GM18511 (cell line): Measurements from ENCODE around the gene EFCAB5.
"Not testable (repeated sequence)": the region's sequence is repeated elsewhere in the genome, so short reads cannot be mapped to it uniquely, and the experiment has no call there.

Experiments used
- ATAC-seq: cut with Tn5 transposase; IDR thresholded peaks from one replicate; pipeline ENCODE4 v1.9.1; 2021; ENCODE audit warnings: mild to moderate bottlenecking, moderate library complexity; ENCODE audit not compliant: unreplicated experiment

EFCAB5 gene

DNA sequence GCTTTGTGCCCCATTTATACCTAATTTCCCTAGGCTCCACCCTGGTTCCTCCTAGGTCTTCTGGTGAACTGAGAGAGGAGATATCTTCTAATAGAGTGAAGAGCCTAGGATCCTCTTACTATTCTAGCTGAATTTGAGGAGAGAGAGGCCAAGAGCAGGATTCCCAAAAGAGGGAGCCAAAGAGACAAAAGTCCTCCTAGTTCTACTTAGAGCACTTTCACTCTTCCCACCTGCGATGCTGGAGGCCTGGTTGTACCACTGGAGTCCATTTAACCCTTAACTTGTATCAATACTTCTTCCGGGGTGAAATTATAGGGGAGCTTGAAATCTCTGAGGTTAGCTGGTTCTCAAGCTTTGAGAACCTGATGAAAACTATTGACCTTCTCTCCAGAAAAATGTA lies 8.1 kb upstream of the EFCAB5 start:
- ATAC-seq, result no peak

DNA sequence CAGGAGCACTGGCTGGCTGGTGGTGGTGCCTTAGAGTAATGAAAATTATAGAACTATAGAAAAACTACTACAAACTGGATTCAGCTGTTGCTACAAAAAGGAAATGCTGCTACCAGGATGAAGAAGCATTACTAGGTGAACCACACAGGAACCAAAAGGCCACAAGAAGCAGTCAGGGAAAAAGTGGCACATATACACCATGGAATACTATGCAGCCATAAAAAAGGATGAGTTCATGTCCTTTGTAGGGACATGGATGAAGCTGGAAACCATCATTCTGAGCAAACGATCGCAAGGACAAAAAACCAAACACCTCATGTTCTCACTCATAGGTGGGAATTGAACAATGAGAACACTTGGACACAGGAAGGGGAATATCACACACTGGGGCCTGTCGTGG lies 5.5 kb upstream of the EFCAB5 start:
- ATAC-seq, result not testable (repeated sequence)

DNA sequence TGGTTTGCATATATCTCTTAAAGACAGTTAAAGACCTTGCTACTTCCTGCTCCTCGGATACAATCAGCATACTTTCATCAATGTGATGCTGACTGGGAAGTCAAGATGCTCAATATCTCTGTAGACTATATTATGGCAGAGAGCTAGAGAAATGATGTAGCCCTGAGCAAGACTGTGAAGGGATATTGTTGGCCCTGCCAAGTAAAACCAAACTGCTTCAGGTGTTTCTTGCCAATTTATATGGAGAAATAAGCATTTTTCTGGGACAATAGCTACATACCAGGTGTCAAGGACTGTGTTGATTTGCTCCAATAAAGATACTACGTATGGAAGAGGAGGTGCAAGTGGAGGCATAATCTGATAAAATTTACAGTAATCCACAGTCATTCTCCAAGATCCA lies 4.7 kb upstream of the EFCAB5 start:
- no peak for ATAC-seq

DNA sequence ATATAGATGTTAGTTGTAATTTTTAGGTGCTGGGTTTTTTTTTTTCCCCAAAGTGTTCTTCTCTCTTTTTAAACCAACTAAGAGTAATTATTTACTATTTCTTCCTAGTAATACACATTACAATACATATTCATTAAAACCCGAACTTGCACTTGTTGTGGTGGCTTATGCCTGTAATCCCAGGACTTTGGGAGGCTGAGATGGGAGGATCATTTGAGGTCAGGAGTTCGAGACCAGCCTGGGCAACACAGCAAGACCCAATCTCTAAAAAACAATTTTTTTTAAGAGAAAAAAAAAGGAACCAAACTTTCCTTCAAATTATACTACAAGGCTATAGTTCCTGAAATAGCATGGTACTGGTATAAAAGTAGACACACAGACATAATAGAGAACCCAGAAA lies 3.8 kb downstream of the EFCAB5 start:
- ATAC-seq, result no peak

DNA sequence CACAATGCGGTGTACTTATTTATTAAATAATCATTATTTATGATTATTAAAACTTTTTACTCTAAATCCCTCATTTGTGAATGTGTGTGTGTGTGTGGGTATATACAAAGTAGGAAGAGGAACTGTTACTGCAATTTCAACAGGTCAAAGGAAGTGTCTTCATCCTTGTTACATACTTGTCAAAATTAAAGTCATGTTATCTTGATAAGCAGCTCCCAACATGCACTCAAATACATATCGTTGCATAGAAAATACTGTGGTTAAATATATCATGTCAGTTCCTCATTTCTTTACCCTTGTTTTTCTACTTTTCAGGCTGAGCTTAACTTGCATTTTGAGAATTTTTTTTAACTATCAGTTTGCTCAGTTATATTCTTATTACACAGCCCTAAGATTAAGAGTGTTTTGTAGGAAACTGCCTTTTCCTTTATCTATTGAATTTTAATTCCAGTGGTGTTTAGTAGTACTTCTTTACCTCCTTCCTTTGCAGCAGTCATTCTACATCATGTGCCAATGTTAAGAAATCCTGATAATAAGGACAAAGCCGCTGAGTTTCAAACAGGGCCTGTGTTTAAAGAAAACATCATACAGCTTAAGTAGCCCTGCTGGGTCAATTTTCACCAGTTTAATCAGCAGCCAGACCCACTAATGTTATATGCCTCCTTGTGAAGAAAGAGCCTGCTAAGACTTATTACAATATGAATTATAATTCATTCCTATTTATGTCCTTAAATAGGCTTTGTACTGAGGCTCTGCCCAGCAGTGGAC lies 7.2 kb downstream of the EFCAB5 start:
- ATAC-seq, result no peak

DNA sequence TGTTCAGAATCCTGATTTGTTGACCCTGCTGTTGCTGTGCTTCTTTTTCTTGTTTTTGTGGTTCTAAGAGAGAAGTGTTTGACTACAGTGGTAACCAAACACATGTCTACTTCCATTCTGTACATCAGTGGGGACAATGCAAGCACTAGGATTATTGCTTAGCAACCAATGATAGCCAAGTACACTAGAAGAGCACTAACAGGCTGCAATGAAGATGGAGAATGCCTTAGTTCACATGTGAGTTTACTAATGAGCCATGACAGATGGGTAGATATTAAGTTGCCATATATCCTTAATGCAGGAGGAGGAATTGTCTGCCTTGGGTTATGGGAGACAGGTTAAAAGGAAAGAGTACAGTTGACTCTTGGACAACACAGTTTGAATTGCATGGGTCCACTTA lies 8.3 kb downstream of the EFCAB5 start:
- ATAC-seq, result no peak

DNA sequence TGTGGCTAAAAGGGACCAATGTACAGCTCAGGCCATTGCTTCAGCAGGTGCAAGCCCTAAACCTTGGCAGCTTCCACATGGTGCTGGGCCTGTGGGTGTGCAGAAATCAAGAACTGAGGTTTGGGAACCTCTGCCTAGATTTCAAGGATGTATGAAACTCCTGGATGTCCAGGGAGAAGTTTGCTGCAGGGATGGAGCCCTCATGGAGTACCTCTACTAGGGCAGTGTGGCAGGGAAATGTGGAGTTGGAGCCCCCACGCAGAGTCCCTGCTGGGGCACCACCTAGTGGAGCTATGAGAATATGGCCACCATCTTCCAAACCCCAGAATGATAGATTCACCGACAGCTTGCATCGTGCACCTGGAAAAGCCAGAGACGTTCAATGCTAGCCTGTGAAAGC lies 13.0 kb downstream of the EFCAB5 start:
- no peak for ATAC-seq

DNA sequence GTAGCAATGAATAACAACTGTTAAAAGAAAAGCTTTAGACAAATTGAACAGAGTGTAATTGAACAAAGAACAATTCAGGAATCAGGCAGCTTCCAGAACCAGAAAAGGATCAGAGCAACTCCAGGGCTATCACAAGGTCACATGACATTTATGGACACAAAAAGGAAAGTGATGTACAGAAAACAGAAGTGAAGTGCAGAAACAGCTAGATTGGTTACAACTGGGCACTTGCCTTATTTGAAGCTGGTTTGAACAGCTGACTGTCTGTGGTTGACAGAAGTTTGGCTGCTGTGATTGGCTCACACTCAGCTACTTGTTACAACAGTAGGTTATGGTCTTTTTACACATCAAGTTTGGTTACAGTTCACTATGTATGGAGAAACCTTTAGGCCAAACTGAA lies 14.8 kb downstream of the EFCAB5 start:
- ATAC-seq, result no peak

DNA sequence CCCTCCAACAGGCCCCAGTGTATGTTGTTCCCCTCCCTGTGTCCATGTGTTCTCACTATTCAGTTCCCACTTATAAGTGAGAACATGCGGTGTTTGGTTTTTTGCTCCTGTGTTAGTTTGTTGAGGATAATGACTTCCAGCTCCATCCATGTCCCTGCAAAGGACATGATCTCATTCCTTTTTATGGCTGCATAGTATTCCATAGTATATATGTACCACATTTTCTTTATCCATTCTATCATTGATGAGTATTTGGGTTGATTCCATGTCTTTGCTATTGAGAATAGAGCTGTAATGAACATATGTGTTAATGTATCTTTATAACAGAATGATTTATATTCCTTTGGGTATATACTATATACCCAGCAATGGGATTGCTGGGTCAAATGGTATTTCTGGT lies 16.1 kb downstream of the EFCAB5 start:
- not testable (repeated sequence) for ATAC-seq

DNA sequence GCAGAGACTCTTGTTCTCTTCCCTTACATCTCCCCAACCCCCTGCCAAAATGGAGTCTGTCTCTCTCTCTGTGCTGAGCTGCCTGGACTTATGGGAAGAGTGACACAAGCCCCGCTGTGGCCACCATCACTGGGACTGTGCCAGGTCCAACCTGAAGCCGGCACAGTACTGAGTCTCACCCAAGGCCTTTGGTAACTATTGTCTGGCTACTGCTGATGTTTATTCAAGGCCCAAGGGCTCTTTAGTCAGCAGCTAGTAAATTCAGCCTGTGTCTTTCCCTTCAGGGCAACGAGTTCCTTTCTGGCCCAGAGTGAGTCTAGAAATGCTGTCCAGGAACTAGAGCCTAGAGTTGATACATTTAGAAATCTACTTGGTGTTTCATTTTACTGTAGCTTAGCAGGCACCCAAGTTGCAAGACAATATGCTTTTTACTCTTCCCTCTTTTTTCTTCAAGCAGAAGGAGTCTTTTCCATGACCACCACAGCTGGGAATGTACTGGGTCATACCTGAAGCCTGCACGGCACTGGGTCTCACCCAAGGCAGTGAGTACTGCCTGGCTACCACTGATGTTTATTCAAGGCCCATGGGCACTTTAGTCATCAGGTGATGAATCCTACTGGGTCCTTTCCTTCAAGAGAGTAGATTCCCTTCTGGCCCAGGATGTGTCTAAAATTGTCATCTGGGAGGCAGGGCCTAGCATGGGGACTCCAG lies 17.7 kb downstream of the EFCAB5 start:
- ATAC-seq, result no peak

DNA sequence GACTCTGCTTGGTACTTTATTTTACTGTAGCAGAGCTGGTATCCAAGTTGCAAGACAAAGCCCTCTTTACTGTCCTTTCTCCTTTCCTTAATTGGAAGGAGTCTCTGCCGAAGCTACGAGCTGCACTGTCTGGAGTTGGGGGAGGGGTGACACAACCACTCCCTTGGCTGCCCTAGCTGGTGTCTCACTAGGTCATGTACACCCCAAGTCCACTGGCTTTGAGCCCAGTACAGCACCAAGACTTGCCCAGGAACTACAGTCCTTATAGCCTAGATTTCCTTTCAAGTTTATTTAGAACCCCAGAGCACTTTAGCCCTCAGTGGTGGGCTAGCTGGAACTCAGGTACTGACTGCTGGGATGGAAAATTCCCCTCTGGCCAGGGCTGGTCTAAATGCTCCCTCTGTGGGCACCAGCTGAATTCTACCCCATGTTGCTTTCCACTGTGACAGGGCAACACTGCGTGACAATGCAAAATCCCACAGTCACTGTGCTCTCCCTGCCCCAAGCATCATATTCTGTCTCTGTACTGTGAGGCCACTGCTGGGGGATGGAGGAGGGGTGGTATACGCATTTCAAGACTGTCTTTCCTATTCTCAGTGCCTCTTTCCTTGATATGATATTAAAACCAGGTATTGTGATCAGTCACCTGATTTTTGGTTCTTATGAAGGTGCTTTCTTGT lies 18.4 kb downstream of the EFCAB5 start:
- no peak for ATAC-seq

DNA sequence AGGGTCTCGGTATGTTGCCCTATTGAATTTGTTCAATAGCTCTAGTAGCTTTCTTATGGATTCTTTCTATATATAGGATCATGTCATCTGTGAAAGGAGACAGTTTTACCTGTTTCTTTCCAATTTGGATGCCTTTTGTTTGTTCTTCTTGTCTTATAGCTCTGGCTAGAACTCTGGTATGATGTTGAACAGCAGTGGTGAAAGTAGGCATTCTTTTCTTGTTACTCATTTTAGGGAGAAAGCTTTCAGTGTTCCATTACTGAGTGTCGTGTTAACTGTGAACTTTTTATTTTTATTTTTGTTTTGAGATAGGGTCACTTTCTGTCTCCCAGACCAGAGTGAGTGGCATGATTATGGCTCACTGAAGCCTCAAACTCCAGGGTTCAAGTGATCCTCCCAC lies 21.2 kb downstream of the EFCAB5 start:
- no peak for ATAC-seq

DNA sequence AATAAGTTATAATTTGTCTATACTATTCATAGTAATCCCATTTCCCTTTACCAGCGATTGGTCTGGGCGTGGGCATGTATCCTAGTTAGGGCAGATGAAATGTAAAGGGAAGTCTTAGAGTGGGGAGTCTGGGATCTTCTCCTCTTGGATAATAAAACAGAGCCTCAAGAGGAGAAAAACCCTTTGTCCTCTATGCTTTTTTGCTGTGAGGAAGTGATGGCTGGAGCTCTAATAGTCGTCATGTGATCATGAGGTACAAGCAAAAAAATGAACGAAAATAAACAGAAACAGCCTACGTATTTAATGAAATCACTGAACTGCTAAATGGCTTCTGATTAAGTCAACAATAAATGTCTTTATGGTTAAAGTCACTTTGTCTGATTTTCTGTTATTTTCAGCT lies 26.8 kb downstream of the EFCAB5 start:
- ATAC-seq, result no peak

DNA sequence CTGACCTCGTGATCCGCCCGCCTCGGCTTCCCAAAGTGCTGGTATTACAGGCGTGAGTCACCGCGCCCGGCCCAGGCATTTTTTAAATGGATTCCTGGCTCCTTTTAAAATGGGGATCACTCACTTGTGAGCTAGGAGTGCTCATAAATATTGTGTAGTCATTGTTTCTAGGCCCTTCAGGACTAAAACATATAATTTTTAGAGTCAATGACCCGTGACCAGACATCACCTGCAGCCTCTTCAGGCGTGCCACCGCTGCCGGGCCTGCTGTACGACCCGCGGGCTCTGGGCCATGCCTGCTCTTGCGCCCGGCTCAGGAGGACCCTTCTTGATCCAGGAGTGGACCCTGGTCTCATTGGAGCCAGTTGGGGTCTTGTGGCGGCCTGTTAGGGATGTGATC lies 30.8 kb downstream of the EFCAB5 start:
- no peak for ATAC-seq

DNA sequence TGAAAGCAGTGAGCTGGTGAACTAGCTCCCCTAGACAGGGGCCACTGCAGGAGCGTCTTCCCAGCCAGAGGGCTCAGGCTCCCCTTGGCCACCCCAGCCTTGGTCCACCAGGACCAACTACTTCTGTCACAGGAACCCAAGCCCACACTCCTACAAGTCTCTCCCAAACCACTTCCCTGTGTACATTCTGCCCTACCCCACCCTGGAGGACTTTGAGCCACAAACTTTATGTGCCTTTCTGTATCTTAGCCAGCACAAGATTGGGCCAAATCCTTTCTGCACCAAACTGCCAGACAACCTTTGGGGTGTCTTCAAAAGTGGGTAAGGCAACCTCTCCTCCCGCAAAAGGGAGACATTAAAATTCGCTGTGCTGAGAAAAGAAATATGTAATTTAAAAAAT lies 31.6 kb downstream of the EFCAB5 start:
- no peak for ATAC-seq

DNA sequence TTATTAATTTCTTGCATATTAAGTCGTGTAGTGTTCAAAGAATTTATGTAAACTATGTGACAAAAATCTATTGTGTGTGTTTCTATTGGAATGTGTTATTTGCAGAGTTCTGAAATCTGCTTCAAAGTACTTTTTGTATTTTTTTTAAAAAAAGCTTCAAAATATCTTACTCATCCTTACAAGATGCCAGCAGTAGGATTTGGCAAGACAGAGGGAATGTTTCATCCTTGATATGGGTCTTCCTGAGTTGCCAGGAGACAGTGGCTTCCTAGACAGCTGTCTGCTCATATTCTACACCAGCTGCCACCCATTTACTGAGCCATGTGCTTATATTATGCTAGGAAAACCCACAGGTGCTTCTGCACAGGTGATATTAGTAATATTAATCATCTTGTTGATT lies 36.4 kb downstream of the EFCAB5 start:
- no peak for ATAC-seq

DNA sequence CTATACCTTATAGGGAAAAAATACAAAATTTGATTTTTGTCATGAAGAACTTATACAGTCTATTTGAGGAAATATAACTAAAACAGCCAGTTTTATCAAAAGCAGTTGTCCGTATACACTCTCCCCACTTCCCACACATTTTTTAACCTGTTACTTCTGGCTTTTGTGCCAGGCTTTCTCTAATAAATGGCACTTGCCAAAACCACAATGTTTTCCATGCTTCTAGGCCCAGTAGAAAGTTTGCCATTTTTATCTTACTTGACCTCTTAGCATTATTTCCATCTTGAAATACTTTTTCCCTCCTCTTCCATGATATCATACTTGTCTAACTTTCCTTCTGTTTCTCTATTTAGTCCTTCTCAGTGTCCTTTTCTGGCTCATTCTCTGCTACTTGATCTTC lies 38.8 kb downstream of the EFCAB5 start:
- no peak for ATAC-seq

DNA sequence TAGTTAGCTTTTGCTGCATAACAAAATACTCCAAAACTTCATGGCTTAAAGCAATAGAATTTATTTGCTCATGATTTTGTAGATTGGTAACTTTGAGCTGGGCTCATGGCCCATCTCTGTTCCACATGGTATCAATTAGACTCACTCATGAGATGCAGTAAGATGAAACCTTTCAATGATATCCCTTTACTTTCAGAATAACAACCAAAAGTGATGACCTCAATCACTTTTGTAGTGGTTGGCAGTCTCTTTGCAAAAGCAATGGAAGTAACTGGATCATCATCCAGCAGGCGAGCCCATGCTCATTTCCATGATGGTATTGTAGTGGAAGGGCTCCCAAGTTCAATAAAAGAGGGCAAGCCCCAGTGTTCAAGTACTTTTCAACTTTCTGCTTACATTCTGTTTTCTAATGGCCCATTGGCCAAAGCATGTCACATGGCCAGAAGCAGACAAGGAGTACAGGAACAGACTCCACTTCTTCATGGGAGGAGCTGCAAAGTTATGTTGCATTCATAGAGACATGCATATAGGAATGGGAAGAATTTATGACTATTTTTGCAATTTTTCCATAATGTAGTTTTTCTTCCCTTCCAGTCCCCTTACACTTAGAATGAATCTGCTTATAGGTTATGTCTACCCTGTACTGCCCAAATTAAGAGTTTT lies 41.7 kb downstream of the EFCAB5 start:
- ATAC-seq, result no peak

DNA sequence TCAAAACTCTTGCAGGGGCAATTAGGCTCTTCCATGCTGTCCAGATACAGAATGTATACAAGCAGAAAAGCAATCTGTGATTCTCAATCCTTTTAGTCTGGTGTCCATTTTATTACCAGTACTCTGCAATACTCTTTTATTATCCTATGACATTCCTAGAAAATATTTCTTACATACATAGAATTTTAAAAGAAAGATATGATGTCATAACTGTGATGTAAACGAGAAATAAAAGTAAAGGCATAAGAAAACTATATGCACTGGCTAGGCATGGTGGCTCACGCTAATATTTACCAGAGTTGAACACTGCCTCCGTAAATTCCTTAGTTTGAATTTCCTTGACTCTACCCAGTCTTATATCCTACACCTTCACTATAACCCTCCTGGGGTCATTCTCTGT lies 55.0 kb downstream of the EFCAB5 start:
- ATAC-seq, result no peak

DNA sequence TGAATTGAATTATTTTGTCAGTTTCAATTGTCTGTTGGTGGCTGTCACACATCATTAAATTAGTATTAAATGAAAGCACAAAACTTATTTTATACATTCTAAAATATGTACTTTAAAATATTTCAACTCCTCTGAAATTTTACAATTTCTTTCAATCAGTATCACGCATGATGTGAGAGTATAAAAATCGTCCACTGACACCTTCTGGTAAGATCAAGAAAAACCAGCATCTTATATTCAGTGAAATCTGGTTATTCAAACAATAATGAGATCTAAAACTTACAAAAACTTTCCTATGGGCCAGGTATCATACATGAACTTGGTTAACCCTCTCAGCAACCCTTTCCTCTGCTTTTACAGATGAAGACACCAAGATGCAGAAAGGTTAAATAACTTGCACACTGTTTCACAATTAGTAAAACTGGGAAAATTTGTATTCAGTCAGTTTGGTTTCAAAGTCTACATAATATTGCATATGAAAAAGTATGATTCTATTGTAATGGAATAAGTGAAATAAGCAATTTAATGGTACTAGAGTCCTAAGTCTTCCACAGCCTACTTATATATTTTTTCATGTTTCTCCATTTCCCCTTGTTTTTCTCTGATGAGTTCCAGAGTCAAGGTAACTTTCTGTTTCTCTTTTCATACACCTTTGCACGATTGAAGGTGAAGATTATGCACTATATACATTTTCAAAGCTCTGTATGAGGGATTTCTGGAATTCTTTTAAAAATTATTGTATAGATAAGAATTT lies 58.7 kb downstream of the EFCAB5 start:
- ATAC-seq, result no peak

DNA sequence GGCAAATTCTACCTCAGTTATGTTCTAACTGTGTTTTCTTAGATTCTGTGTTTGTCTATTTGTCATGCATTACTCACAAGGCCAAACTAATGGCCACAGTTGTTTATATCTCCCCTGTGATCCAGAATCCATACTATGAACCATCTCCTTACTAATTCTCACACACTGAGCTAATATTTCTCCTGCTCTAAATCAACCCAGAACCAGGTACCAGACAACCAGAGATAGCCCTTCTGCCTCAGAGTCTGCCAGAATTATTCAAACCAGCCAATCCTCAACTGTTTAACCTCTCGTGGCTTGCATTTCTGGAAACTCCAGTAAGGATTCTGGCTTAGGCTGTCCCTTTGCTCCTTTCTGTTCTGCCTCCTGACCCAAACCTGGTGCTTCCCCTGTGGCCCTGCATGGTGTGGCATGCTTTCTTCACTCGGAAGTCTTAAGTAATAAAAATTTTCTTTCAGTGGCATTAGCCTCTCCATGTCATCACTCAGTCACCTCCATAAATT lies 59.4 kb downstream of the EFCAB5 start:
- ATAC-seq, result no peak
